NT2/D1 (cell line): ENCODE measurements around the gene PPIL3.
"Not testable (repeated sequence)": the region's sequence is repeated elsewhere in the genome, so short reads cannot be mapped to it uniquely, and the experiment has no call there.

Experiments used
- SUZ12 ChIP-seq: IDR thresholded peaks from 2 replicates; pipeline ENCODE4 v1.6.1; 2011; ENCODE audit not compliant: insufficient read length, insufficient read depth; ENCODE audit errors: extremely low read depth
- YY1 ChIP-seq: IDR thresholded peaks from 2 replicates; pipeline ENCODE4 v1.6.1; 2011; ENCODE audit not compliant: insufficient read length, insufficient read depth
- ZNF274 ChIP-seq: IDR thresholded peaks from 2 replicates; pipeline ENCODE4 v1.6.1; 2011; ENCODE audit warnings: mild to moderate bottlenecking, low read depth, low read length

DNA sequence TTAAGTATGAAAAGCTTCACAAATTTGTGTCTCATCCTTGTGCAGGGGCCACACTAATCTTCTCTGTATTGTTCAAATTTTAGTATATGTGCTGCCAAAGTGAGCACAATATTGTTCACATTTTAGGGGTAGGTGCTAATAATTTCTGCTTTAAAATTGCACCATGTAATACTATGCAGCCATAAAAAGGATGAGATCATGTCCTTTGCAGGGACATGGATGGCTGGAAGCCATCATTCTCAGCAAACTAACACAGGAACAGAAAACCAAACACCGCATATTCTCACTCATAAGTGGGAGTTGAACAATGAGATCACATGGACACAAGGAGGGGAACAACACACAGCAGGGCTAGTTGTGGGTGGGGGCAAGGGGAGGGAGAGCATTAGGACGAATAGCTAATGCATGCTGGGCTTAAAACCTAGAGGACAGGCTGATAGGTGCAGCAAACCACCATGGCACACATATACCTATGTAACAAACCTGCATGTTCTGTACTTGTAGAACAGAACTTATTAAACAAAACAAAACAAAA lies 7.1 kb downstream of the PPIL3 start:
- not testable (repeated sequence) for TF ChIP-seq SUZ12, ZNF274, YY1
